ENCODE results near the gene DEPDC1B.
"Not testable (repeated sequence)": the region's sequence is repeated elsewhere in the genome, so short reads cannot be mapped to it uniquely, and the experiment has no call there.

The DEPDC1B gene

GRCh38 chr5:60578315-60578714 is 121.7 kb downstream of the DEPDC1B start:
- DNase-seq: peak in 1 of 5 experiments; percentile 94

- DNase-seq: no peak
These were observed 122.8 kb downstream of the DEPDC1B start for GRCh38 chr5:60577116-60577515.

- no peak for DNase-seq
These were observed 123.5 kb downstream of the DEPDC1B start for GRCh38 chr5:60576425-60576824.

- DNase-seq: no peak
These were observed 131.3 kb downstream of the DEPDC1B start for GRCh38 chr5:60568646-60569045.

- DNase-seq: no peak
These were observed 136.2 kb downstream of the DEPDC1B start for GRCh38 chr5:60563696-60564324.

GRCh38 chr5:60553291-60553690 is 146.7 kb downstream of the DEPDC1B start:
- DNase-seq: not testable (repeated sequence)

GRCh38 chr5:60551829-60552228 is 148.1 kb downstream of the DEPDC1B start:
- DNase-seq: no peak

- DNase-seq: no peak
These were observed 148.7 kb downstream of the DEPDC1B start for GRCh38 chr5:60551250-60551649.

GRCh38 chr5:60550311-60550710 is 149.7 kb downstream of the DEPDC1B start:
- DNase-seq: no peak

- DNase-seq: no peak
These were observed 150.1 kb downstream of the DEPDC1B start for GRCh38 chr5:60549841-60550240.
